GM19023 (cell line): ENCODE results near the gene M1AP.

Source experiments
- ATAC-seq: cut with Tn5 transposase; IDR thresholded peaks from one replicate; pipeline ENCODE4 v1.9.1; 2021; ENCODE audit warnings: mild to moderate bottlenecking, moderate library complexity; ENCODE audit not compliant: unreplicated experiment

Gene M1AP

DNA sequence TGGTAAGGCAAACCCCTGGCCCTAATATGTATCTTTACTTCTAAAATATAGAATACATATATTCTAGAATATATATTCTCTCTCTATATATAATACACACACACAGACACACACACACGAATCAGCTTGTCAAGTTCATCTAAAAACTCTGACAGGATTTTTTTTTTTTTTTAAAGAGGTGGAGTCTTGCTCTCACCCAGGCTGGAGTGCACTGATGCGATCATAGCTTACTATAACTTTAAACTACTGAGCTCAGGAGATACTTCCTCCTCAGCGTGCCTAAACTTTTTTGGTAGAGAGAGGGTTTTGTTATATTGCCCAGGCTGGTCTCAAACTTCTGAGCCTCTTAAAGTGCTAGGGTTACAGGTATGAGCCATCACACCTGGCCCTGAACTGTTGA, 48.5 kb downstream of the M1AP start:
- no peak for ATAC-seq

DNA sequence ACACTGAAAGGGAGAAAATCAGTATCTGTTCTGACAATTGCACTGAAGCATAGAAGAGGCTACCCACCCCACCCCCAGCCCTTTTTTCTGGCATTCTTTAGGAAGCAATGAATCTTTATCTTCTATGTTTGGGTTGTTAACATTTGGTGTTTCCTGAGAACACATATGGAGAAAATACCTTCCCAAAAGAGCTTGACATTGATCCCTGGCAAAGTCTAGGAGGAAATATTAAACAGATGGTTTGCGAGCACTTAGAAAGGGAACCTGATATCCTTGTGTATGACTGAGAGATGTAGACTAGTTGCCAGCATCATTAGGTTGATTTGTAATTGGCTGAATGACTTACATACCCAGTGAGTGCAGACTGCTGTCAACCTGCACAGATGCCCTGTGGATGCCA, 50.7 kb downstream of the M1AP start:
- ATAC-seq: no peak

DNA sequence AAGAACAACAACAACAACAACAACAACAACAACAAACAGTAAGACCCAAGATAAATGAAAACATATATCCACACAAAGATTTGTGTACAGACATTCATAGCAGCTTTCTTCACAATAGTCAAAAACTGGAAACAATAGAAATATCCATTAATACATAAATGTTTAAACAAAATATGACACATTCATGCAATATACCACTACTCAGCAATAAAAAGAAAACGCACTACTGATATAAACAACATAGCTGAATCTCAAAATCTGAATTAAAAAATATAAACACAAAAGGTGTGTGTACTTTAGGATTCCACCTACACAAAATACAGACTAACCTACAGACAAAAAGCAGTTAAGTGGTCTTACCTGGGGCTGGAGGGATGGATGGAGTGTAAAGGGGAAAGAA, 51.5 kb downstream of the M1AP start:
- no peak for ATAC-seq

DNA sequence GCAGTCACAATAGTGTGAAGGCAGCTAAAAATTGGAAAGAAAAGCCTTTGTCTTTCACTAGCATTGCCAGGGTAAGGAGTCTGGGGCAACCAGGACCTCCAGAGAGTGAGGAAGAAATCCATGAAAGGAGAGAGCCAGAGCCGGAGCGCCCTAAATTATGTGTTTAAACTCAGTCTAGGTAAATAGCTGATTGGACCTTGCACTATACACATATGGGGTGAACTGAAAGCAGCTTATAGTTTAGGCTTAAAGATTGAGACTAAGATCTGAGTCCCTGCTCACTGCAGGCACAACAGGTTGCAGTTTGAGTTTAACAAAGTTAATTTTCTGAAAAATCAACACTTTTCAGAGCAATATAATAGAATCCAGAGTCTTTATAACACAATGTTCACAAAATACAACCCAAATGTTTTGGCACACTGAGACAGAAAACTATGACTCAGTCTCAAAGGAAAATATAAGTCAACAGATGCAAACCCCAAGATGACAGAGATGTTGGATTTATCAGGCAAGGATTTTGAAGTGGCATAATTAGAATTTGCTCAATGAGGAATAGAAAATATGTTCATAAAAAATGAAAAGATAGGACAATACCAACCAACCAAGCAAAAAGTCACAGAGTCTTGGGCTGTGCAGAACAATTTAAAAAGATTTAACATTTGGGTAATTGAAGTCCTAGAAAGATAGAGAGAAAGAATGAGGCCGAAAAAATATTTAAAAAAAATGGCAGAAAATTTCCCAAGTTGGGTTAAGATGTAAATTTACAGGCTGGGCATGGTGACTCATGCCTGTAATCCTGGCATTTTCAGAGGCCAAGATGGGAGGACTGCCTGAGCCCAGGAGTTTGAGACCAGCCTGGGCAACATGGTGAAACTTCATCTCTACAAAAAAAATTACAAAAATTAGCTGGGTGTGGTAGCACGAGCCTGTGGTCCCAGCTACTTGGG, 54.0 kb downstream of the M1AP start:
- ATAC-seq: no peak

DNA sequence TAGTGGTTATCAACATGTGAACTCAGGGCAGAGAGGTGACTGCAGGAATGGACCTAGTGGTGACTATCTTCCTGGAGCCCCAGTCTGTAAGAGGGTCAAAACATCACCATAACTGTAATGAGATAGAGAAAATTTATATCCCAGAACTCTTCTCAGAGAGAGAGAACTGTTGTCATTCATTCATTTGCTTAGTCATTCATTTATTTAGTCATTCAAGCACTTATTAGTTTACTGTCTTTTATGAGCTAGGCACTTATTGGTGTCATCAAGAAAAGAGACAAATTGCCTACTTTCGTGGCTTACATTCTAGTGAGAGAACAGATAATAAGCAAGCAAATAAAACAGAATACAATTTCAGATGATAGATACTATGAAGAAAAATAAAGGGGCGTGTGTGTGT, 59.5 kb downstream of the M1AP start:
- ATAC-seq: no peak

DNA sequence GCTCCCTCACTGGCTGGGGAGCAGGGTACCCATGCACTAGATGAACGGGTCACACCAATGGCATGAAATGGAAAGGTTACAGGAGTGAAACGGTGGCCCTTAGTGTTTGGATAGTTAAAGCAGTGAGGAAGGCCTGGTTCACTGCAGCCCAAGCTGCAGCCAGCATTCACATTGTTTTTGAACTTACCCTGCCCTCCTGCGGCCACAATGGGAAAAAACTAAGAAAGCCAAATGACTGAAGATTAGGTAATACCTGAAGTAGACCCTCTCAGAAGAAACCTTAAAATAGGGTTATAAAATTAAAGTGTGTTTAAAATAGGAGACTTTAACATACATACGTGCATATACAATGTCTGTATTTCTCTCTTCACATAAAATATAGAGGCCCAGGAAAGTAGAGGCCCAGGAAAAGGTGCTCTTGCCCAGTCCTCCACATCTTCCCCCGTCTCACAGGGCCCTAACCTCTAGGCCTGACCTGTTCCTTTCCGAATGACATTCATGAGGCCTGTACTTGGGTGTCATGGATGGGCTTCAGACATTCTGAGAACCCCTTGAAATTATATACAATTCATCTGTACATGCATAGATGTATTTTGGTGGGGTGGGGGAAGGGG, 60.4 kb downstream of the M1AP start:
- ATAC-seq: peak; percentile 54

DNA sequence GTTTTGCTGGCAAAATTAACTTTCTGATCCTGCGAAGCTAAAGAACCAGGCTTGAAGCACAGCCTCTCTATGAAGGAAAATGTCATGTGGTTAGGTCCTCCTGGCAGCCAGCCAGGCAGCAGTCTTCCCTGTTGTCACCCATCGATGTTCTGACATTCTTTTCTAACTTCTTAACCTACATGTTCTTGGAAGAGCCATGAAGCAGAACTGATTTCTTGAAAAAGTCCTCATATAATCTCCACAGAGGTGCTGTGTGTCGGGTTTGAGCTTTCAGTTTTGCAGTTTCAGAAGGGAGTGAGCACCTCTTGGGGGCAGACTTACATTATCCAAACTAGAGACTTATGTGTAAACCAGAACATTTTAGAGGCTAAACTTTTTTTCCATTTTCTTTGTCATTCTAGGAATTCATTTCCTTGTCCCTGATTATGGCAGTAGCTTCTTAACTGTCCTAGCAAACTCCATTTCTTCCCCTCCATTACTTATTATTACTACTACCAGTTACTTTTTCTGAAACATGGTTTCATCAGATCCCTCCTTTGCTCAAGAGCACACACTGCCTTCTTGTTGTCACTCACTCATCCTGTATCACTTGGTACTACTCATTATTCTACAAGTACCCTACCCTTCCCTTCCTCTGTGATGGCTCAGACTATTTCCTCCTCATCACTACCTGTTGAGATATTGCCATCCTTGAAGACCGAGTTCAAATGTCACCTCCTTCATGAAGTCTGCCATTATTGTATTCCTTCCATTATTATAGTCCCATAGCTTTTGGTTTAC, 62.5 kb downstream of the M1AP start:
- ATAC-seq: no peak

DNA sequence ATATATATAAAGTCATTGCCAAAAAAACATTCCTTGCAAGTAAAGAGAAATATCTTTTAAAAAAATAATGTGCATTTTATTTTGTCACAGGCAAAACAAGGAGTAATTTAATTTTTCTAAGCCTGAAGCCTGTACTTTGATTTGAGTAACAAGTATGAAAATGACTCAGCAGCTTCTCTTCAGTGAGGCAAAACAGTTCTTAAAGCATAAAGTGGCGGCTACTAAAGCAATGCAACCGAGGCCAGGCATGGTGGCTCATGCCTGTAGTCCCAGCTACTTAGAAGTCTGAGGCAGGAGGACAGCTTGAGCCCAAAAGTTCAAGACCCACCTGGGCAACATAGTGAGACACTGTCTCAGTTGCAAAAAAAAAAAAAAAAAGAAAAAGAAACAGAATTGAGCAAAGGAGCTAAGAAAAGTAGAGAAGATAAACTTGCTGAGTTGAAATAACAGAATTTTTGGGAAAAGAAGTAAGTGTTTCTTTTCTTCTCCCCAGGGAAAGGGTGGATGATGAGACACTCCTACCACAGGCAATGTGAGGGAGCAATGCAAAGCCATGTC, 64.0 kb downstream of the M1AP start:
- ATAC-seq: no peak

DNA sequence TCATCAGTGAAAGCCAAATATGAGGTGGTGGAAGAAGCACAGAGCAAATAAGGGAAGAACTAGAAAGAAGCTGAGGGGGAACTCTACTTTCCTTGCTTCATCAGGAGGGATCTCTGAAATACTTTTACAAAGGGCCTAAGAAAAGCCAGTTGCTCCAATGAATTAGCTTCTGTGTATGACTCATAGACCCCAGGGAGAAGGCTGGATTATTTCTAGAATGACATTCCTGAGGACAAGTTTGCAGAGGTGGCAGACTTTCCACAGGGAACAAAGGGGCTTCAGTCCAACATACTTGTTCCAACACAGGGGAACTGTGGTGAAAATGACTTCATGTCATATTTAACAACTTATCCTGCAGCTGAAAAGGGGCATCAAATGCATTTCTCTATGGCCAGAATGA, 64.6 kb downstream of the M1AP start:
- no peak for ATAC-seq

DNA sequence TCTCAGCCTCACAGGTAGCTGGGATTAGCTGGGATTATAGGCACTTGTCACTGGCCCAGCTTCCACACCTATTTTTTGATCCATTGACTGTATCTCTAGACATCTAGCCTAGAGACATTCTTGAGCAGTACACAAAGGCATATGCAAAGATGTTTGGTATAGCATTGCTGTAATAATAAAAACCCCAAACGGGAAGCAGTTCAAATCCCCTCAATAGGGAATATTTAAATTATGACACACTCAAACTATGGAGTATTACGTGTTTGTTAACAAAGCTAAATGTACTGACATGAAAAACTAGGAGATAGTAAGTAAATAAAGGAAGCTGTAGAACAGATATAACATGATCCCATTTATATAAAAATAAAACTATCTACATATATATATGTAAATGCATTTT, 65.9 kb downstream of the M1AP start:
- no peak for ATAC-seq

DNA sequence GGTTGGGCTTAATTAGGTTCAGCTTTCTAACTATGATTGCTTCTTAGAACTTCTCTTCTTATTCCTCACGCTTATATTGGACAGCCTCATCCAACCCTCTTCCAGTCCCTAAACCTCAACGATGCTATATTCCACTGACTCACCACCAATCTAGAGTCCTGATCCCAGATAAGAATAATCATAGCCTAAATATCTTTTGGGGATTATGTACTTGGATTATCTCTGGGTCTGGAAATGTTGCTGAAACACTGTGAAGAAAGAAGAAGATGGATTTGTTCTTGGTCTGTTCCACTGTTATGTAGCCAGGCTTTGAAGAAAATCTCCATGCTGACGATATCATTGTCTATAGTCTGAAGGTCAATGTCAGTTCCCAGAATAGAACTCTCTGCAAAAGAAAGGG, 66.7 kb downstream of the M1AP start:
- no peak for ATAC-seq

DNA sequence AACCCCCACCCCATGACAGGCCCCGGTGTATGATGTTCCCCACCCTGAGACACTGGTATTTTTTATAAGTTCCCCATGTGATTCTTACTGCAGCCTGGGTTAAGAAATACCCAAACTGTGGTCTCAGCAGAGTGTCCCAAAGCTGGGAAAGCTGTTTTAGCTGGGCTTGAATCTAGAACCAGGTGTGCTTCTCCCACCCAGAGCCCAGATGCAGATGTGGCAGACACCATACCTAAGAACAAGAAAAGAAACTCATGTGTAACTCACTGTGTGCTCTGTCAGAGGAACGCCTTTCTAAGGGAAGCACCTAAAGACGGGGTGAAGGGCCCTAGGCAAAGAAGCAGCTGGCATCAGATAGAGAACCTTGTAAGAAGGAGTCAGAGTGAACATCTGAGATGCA, 69.7 kb downstream of the M1AP start:
- peak; percentile 38 for ATAC-seq

DNA sequence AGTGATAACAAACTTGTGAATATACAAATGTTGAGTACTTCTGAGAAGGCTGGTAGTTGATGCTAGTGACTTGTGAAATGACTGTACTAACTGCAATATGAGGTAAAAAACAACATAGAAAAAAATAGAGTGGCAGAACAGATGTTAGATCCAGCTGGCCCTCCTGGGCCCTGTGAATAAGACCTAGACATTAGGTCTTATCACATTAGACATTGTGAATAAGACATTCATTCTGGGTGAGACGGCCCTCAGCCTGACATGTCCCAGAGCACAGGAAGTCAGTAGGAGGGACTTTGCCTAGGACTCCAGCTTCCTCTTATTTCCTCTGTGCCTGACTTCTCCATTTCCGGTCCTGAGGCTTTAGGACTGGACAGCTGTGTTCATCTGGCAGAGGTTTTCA, 70.7 kb downstream of the M1AP start:
- ATAC-seq: peak; percentile 40

DNA sequence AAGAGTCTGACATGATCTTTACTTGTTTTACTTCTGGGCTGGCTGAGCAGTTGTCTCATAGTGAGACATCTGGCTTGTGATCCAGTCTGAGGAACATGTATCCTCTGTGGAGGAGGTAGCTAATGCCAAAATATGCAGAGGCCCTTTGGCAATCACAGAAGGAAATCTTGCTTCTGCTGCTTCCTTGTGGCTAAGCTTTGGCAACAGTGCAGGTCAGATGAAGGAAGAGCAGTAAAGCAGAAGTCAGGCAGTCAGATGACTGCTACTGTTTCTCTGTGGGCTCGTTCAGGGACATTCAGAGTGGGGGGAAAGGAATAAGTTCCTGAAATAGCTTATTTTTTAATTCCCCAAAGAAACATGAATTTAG, 71.3 kb downstream of the M1AP start:
- no peak for ATAC-seq

DNA sequence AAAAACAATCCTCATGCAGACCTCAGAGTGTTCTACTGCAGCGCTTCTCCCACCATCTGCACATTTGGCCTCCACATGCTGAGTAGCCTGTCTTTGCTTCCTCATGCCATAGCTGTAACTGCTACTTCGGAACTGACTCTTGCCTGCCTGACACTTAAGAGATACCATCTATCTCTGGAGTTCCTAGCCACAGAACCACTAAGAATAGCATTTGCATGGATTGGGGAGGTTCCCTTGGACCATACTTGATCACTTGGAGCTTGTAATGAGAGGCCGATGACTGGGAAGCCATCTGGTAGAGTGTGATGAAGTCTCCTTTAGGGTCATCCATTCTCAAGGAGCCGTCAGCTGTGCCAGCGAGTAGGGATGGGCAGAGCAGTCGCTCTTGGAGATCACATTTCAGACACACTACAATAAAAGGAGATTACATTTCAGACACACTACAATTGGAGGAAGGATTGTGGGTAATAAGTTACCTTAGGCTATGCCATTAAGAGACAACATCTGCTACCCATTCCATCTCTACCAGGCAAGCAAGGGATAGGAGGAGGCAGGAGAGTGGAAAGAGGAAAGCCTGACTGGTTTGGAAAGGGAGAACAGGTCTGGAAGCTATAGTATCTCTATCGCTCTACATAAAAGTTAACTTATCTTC, 71.8 kb downstream of the M1AP start:
- no peak for ATAC-seq

DNA sequence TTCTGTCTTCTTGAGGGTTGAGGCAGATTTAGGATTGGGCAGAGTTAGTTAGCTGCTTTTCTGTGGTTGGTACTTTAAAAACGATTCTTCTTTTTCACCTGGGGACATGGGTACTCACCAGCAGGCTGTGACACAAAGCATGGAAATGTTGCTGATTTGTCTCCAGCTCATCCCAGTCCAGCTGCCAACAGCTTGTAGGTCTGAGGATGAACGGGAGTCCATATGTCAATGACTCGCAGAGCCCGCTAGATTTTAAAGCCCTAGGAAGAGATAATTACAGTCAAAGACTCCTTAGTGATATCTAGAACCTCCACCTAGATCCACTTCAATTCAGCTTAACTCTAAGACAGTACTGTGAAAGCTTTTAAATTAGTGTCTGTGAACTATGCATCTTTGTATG, 72.8 kb downstream of the M1AP start:
- no peak for ATAC-seq

DNA sequence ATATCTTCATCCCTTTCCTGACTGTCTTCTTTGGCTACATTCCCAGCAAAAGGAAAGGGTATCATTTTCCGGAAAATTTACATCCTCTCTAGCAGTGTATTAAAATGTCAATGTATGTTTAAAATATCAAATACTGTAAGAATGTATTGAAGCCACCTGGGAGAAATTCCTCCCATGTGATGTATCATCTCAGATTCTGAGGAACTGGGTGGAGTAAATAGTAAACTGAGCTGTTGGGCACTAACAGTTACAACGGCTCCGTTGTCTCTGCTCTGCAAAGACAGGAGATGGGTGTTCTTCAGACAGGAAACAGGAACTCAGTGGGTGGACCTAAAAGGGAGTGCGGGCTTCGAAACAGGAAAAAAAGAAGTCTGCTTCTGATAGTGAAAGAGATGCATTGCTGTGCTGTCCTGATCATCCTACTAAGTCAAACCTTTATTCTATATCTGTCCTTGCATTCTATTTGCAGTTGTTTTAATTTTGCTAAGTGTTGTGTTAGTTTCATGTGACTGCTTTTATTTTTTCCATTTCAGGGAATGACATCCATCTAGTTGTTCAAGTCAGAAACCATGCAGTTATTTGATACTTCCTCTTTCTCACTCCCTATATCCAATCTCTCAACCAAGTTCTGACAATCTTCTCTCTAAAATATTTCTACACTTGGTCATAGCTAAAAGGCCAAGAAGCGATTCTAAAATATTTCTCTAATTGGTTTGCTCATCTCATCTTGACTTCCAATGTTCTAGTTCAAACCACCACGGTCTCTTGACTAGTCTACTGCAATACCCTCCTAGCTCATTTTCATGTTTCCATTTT, 74.2 kb downstream of the M1AP start:
- no peak for ATAC-seq

DNA sequence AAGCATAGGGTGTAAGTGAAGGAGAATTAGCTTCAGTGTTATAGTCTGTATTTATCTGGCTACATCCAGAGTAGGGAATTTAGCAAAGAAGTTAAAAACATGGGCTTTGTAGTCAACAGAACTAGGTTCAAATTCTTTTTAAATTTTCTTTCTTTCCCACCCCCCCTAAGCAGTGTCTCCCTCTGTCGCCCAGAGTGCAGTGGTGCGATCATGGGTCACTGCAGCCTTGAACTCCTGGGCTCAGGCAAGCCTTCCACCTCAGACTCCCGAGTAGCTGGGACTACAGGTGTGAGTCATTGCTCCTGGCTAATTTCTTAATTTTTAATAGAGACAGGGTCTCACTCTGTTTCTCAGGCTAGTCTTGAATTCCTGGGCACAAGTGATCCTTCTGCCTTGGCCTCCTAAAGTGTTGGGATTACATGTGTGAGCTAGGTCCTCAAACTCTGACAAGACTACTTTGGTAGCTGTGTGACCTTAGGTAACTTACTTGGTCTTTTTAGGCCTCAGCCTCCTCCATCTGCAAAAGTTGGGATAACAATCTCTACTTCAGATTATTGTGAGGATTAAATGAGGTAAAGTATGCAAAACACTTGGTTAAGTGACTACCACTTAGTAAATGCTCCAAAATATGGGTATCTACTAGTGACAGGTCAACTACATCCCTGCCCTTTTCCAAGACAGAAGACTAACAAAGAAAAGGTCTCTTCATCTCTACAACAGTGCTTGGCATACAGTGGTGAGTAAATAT, 75.8 kb downstream of the M1AP start:
- no peak for ATAC-seq

DNA sequence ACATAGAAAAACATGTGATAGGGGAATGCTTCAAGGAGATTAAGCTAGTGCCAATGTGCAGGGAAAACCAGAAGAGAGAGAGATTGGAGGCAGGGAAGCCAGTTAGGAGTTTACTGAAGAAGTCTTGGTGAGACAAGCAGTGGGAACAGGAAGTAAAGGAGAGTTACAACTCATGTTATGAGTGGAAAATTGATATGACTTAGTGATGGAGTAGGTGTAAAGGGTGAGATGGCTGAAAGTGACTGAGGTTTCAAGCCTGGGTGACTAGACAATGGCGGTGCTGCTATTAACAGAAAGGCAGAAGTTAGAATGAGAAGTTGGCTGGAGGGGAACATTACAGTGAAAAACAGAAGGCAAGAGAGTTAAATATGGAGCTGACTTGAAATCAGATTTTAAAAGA, 77.1 kb downstream of the M1AP start:
- peak; percentile 64 for ATAC-seq
